Suppressor macrophage treated with lipopolysaccharide for 4 hours (primary cell): ENCODE measurements around the gene TJAP1.

Experiments
- DNase-seq: peaks from one replicate; pipeline ENCODE4 v3.0.0-alpha.2; 2020

The TJAP1 gene

GRCh38 chr6:43541774-43542471 is 64.6 kb downstream of the TJAP1 start:
- no peak for DNase-seq

GRCh38 chr6:43544461-43544860 is 67.1 kb downstream of the TJAP1 start:
- no peak for DNase-seq

GRCh38 chr6:43547222-43547621 is 69.9 kb downstream of the TJAP1 start:
- peak; percentile 35 for DNase-seq
